ENCODE data around the gene ANAPC15. TPM values are rescaled to one million over a fixed set of nuclear protein-coding genes. Genes with fewer than 3 reads are reported as not detected.
A peak's percentile ranks its signal among the peaks of the same experiment; 100 is the strongest.

The ANAPC15 gene
- total and polyA plus RNA-seq, 9 of the 15 experiments (the other 6 are each of a cell fraction or from before 2014, with no cell fraction given): 53.0 to 254 (median 75.7) TPM

DNA sequence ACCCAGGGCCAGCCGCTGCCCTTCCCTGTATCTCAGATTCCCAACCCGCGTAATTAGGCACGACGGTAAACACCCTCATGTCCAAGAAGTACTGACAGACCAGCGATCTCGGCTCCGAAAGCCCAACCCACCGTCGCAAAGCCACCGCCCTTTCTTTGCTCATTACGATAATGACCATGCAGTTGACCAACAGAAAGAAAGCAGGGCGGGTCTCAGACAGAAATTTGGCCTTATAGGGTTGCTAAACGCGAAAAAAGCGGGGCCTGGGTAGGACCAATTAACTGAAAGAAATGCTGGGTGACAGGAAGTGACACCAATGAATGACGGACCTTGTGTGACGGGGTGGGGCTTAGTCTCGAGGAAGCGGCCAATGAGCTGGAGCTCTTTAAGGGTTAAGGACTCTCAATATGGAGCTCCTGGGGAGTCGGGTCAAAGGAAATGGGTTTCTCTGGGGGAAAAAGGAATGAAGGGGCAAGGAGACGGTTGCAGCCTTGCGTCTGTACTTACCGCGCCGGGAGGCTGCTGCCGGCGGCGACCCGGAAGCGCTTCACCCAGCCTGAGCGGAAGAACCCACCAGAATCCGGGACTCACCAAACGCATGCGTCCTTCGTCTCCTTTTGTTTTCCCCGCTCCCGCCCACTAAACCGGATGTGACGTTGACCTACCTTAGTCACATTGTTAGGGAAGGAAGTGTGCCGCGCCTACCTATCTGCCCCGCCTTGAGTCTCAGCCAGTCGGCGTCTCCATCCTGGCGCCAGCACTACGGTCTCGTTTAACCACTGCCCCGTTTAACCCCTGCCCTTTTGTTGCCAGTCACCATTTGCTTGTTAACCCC lies at the start of gene ANAPC15 (continued):
- TF ChIP-seq ZBTB7A (IDR thresholded peaks at IDR 0.05; ENCODE audit: borderline replicate concordance, control insufficient read depth, low read depth, low read length) (no peak; the same call in 1 of the 2 replicates), SAP30 (IDR thresholded peaks at IDR 0.05; ENCODE audit: borderline replicate concordance, insufficient read depth, low read depth, low read length, poor library complexity, severe bottlenecking) (no peak), SMARCB1 (IDR thresholded peaks at IDR 0.05; ENCODE audit: insufficient read length, low read depth) (no peak), ZNF224 (CRISPR knock-in tag; IDR thresholded peaks at IDR 0.05) (no peak)
- TF ChIP-seq, protein P1, sequence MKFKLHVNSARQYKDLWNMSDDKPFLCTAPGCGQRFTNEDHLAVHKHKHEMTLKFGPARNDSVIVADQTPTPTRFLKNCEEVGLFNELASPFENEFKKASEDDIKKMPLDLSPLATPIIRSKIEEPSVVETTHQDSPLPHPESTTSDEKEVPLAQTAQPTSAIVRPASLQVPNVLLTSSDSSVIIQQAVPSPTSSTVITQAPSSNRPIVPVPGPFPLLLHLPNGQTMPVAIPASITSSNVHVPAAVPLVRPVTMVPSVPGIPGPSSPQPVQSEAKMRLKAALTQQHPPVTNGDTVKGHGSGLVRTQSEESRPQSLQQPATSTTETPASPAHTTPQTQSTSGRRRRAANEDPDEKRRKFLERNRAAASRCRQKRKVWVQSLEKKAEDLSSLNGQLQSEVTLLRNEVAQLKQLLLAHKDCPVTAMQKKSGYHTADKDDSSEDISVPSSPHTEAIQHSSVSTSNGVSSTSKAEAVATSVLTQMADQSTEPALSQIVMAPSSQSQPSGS (CRISPR knock-in tag; IDR thresholded peaks at IDR 0.05): no peak
- TF ChIP-seq, protein P2, sequence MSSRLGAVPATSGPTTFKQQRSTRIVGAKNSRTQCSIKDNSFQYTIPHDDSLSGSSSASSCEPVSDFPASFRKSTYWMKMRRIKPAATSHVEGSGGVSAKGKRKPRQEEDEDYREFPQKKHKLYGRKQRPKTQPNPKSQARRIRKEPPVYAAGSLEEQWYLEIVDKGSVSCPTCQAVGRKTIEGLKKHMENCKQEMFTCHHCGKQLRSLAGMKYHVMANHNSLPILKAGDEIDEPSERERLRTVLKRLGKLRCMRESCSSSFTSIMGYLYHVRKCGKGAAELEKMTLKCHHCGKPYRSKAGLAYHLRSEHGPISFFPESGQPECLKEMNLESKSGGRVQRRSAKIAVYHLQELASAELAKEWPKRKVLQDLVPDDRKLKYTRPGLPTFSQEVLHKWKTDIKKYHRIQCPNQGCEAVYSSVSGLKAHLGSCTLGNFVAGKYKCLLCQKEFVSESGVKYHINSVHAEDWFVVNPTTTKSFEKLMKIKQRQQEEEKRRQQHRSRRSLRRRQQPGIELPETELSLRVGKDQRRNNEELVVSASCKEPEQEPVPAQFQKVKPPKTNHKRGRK (tag; IDR thresholded peaks at IDR 0.05): no peak
- TF ChIP-seq, protein P3, sequence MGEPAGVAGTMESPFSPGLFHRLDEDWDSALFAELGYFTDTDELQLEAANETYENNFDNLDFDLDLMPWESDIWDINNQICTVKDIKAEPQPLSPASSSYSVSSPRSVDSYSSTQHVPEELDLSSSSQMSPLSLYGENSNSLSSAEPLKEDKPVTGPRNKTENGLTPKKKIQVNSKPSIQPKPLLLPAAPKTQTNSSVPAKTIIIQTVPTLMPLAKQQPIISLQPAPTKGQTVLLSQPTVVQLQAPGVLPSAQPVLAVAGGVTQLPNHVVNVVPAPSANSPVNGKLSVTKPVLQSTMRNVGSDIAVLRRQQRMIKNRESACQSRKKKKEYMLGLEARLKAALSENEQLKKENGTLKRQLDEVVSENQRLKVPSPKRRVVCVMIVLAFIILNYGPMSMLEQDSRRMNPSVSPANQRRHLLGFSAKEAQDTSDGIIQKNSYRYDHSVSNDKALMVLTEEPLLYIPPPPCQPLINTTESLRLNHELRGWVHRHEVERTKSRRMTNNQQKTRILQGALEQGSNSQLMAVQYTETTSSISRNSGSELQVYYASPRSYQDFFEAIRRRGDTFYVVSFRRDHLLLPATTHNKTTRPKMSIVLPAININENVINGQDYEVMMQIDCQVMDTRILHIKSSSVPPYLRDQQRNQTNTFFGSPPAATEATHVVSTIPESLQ (CRISPR knock-in tag; IDR thresholded peaks at IDR 0.05): no peak
- TF ChIP-seq, protein P4, sequence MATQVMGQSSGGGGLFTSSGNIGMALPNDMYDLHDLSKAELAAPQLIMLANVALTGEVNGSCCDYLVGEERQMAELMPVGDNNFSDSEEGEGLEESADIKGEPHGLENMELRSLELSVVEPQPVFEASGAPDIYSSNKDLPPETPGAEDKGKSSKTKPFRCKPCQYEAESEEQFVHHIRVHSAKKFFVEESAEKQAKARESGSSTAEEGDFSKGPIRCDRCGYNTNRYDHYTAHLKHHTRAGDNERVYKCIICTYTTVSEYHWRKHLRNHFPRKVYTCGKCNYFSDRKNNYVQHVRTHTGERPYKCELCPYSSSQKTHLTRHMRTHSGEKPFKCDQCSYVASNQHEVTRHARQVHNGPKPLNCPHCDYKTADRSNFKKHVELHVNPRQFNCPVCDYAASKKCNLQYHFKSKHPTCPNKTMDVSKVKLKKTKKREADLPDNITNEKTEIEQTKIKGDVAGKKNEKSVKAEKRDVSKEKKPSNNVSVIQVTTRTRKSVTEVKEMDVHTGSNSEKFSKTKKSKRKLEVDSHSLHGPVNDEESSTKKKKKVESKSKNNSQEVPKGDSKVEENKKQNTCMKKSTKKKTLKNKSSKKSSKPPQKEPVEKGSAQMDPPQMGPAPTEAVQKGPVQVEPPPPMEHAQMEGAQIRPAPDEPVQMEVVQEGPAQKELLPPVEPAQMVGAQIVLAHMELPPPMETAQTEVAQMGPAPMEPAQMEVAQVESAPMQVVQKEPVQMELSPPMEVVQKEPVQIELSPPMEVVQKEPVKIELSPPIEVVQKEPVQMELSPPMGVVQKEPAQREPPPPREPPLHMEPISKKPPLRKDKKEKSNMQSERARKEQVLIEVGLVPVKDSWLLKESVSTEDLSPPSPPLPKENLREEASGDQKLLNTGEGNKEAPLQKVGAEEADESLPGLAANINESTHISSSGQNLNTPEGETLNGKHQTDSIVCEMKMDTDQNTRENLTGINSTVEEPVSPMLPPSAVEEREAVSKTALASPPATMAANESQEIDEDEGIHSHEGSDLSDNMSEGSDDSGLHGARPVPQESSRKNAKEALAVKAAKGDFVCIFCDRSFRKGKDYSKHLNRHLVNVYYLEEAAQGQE (IDR thresholded peaks at IDR 0.05; ENCODE audit: borderline replicate concordance): 0 out of 2 replicates have a peak, but pooled peaks have one; percentile 4
- TF ChIP-seq, protein P4 (CRISPR knock-in tag; IDR thresholded peaks at IDR 0.05; ENCODE audit: low read depth): no peak
- TF ChIP-seq, protein P5, sequence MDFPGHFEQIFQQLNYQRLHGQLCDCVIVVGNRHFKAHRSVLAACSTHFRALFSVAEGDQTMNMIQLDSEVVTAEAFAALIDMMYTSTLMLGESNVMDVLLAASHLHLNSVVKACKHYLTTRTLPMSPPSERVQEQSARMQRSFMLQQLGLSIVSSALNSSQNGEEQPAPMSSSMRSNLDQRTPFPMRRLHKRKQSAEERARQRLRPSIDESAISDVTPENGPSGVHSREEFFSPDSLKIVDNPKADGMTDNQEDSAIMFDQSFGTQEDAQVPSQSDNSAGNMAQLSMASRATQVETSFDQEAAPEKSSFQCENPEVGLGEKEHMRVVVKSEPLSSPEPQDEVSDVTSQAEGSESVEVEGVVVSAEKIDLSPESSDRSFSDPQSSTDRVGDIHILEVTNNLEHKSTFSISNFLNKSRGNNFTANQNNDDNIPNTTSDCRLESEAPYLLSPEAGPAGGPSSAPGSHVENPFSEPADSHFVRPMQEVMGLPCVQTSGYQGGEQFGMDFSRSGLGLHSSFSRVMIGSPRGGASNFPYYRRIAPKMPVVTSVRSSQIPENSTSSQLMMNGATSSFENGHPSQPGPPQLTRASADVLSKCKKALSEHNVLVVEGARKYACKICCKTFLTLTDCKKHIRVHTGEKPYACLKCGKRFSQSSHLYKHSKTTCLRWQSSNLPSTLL (IDR thresholded peaks at IDR 0.05): no peak
